Gastroesophageal sphincter (tissue), 3 donors: ENCODE data around the gene PRPF6.

Experiments
- CTCF ChIP-seq, 4 experiments: fragments of 200-600 bp in 2 of 4; fragments of 450-650 bp in 2 of 4; sonication (generic) in 1 of 4; IDR thresholded peaks; one replicate each; pipeline ENCODE4 v1.5.1; 2017 to 2019; ENCODE audit warnings: antibody characterized with exemption in 4 of 4, mild to moderate bottlenecking in 2 of 4, moderate library complexity in 2 of 4
- POLR2A ChIP-seq, 2 donors: fragments of 450-650 bp; IDR thresholded peaks; one replicate each; pipeline ENCODE4 v1.6.1; 2017; ENCODE audit warnings: antibody characterized with exemption in 2 of 2, mild to moderate bottlenecking in 2 of 2, moderate library complexity in 1 of 2
- POLR2AphosphoS5 ChIP-seq: sonication (generic); formaldehyde crosslinking; IDR thresholded peaks from one replicate; pipeline ENCODE4 v1.6.1; 2017; ENCODE audit warnings: antibody characterized with exemption

GRCh38 chr20:63942250-63942951 is 38.5 kb upstream of the PRPF6 start:
- no peak for TF ChIP-seq CTCF (IDR thresholded peaks at IDR 0.05)
- no peak for TF ChIP-seq POLR2A (IDR thresholded peaks at IDR 0.05)
- TF ChIP-seq POLR2AphosphoS5, result no peak
